HepG2 (cell line): ENCODE measurements around the gene CHCT1. TPM values are rescaled to one million over a fixed set of nuclear protein-coding genes. Genes with fewer than 3 reads are reported as not detected.

Experiments used
- ATAC-seq: fragments of 200-7000 bp; cut with Tn5 transposase; 3 replicates; pipeline ENCODE4 v1.9.1; 2020; ENCODE audit warnings: mild to moderate bottlenecking, moderate library complexity
- BruUV-seq: library from RNA; stranded (reverse); fragments of 400-500 nt; replicated peaks from 2 replicates; lab custom pipeline; 2021; lab: Mats Ljungman, UMichigan
- CTCF ChIA-PET: fragments of 300-600 bp; formaldehyde crosslinking; extraction: SDS; loops from one replicate; lab custom pipeline; 2021; ENCODE audit warnings: low total read pairs, inconsistent platforms, low intra/inter-chr PET ratio; lab: Yijun Ruan, JAX
- POLR2A ChIA-PET: fragments of 350-600 bp; sonication (Branson Sonifier 250); formaldehyde crosslinking; loops from one replicate; lab custom pipeline; 2020; ENCODE audit warnings: antibody characterized with exemption, inconsistent platforms; lab: Yijun Ruan, JAX
- DNase-seq: peaks from one replicate; pipeline ENCODE4 v3.0.0-alpha.2; 2015; ENCODE audit warnings: low spot score
- FAIRE-seq: peaks from 3 replicates; lab custom pipeline; 2011; peaks lifted over from hg19 to GRCh38; lab: Jason Lieb, UNC
- H2AFZ ChIP-seq: one replicate; pipeline ENCODE4 v1.6.1; 2011; ENCODE audit warnings: low read length, inconsistent platforms
- H3K27ac ChIP-seq: fragments of 300-600 bp; 3 replicates; pipeline ENCODE4 v1.8.0; 2011; ENCODE audit warnings: mixed run types, mild to moderate bottlenecking, mixed read lengths, low read length, inconsistent platforms; ENCODE audit not compliant: insufficient read depth; ENCODE audit errors: extremely low read length
- H3K27me3 ChIP-seq, 2 experiments: fragments of 200-600 bp in 1 of 2; 2 replicates in 1 of 2; 3 replicates in 1 of 2; pipeline versions ENCODE4 v1.6.0 to v1.8.0; 2011; ENCODE audit warnings: low read length in 2 of 2, mild to moderate bottlenecking in 2 of 2, moderate library complexity in 2 of 2, inconsistent platforms in 1 of 2; ENCODE audit not compliant: insufficient read depth in 2 of 2, control insufficient read depth in 1 of 2
- H3K36me3 ChIP-seq, 2 experiments: fragments of 200-600 bp in 1 of 2; replicated peaks in 1 of 2; 2 replicates in 1 of 2; 3 replicates in 1 of 2; pipeline versions ENCODE4 v1.5.1 to v1.8.0; 2011; ENCODE audit warnings: low read length in 2 of 2, inconsistent platforms in 1 of 2; ENCODE audit not compliant: insufficient read depth in 2 of 2, control insufficient read depth in 1 of 2
- H3K4me1 ChIP-seq: 2 replicates; pipeline ENCODE4 v1.5.1; 2012; ENCODE audit warnings: low read length, inconsistent platforms; ENCODE audit not compliant: insufficient read depth
- H3K4me2 ChIP-seq: 2 replicates; pipeline ENCODE4 v1.6.0; 2011; ENCODE audit warnings: low read depth, low read length, inconsistent platforms
- H3K4me3 ChIP-seq, 3 experiments: fragments of 200-600 bp in 1 of 3; sonication (generic), shearing (Covaris generic) in 1 of 3; replicated peaks in 1 of 3; 2 replicates each; pipeline ENCODE4 v1.5.1; 2011 to 2016; ENCODE audit warnings: low read length in 3 of 3, inconsistent platforms in 2 of 3, low read depth in 2 of 3, mild to moderate bottlenecking in 2 of 3, control low read depth in 1 of 3, mixed read lengths in 1 of 3; ENCODE audit not compliant: insufficient read depth in 1 of 3
- H3K79me2 ChIP-seq: one replicate; pipeline ENCODE4 v1.6.1; 2011; ENCODE audit warnings: low read length, inconsistent platforms; ENCODE audit not compliant: insufficient read depth
- H3K9ac ChIP-seq: 2 replicates; pipeline ENCODE4 v1.6.0; 2011; ENCODE audit warnings: mild to moderate bottlenecking, low read depth, low read length, inconsistent platforms; ENCODE audit not compliant: insufficient read depth
- H3K9me3 ChIP-seq: 2 replicates; pipeline ENCODE4 v1.5.1; 2012; ENCODE audit warnings: mild to moderate bottlenecking, low read length
- H4K20me1 ChIP-seq: 2 replicates; pipeline ENCODE4 v1.6.0; 2011; ENCODE audit warnings: inconsistent platforms, mild to moderate bottlenecking, low read length, moderate library complexity; ENCODE audit not compliant: insufficient read depth
- HIVEP1 ChIP-seq: sonication (generic); formaldehyde crosslinking; IDR thresholded peaks from 2 replicates; pipeline ENCODE4 v1.4.0; 2020; ENCODE audit warnings: mild to moderate bottlenecking, missing genetic modification reagents
- HNF4G ChIP-seq, 2 experiments: sonication (generic) in 1 of 2; formaldehyde crosslinking in 1 of 2; IDR thresholded peaks; 2 replicates each; pipeline versions ENCODE4 v1.4.0 to v1.6.1; 2011 to 2020; ENCODE audit warnings: borderline replicate concordance in 2 of 2, low read depth in 2 of 2, mild to moderate bottlenecking in 2 of 2, low read length in 1 of 2, missing genetic modification reagents in 1 of 2, moderate library complexity in 1 of 2
- KLF11 ChIP-seq: IDR thresholded peaks from 2 replicates; pipeline ENCODE4 v1.6.1; 2016; ENCODE audit warnings: missing compliant biosample characterization
- KMT2B ChIP-seq: IDR thresholded peaks from 2 replicates; pipeline ENCODE4 v1.6.1; 2016; ENCODE audit warnings: missing genetic modification reagents, missing compliant biosample characterization
- TAF1 ChIP-seq: sonication (generic); formaldehyde crosslinking; IDR thresholded peaks from 2 replicates; pipeline ENCODE4 v1.4.0; 2020; ENCODE audit warnings: missing genetic modification reagents
- TMF1 ChIP-seq: sonication (generic); formaldehyde crosslinking; IDR thresholded peaks from 2 replicates; pipeline ENCODE4 v1.8.1; 2022; ENCODE audit warnings: low read depth, missing genetic modification reagents
- YY1 ChIP-seq: IDR thresholded peaks from 2 replicates; pipeline ENCODE4 v1.6.1; 2011; ENCODE audit warnings: low read length, low read depth, moderate library complexity, mild to moderate bottlenecking; ENCODE audit not compliant: insufficient read depth, insufficient replicate concordance
- ZNF180 ChIP-seq: sonication (generic); formaldehyde crosslinking; IDR thresholded peaks from 2 replicates; pipeline ENCODE4 v1.4.0; 2020; ENCODE audit warnings: low read depth, missing genetic modification reagents, borderline replicate concordance
- ZNF20 ChIP-seq: sonication (generic); formaldehyde crosslinking; IDR thresholded peaks from 2 replicates; pipeline ENCODE4 v1.4.0; 2020; ENCODE audit warnings: mild to moderate bottlenecking, moderate library complexity, missing genetic modification reagents
- ZNF343 ChIP-seq: sonication (generic); formaldehyde crosslinking; IDR thresholded peaks from 2 replicates; pipeline ENCODE4 v1.4.0; 2020; ENCODE audit warnings: mild to moderate bottlenecking, missing genetic modification reagents
- ZNF790 ChIP-seq: sonication (generic); formaldehyde crosslinking; IDR thresholded peaks from 2 replicates; pipeline ENCODE4 v1.8.0; 2022; ENCODE audit warnings: missing genetic modification reagents, mild to moderate bottlenecking, borderline replicate concordance
- ZNF883 ChIP-seq: sonication (generic); formaldehyde crosslinking; IDR thresholded peaks from 2 replicates; pipeline ENCODE4 v1.5.1; 2020; ENCODE audit warnings: mild to moderate bottlenecking, missing genetic modification reagents; ENCODE audit errors: not compliant biosample characterization
- WGBS: methylation state at CpG from one replicate; pipeline ENCODE4 v1.1.6; 2017; ENCODE audit warnings: low lambda C conversion rate; 5-methylcytosine and 5-hydroxymethylcytosine counted together
- in situ Hi-C: cut with HindIII; loops from 2 replicates; pipeline ENCODE4 v1.10.0; 2017; ENCODE audit warnings: low pct_unique_long_range_greater_than_20kb; ENCODE audit not compliant: extremely low pct_ligation_motif_present
- intact Hi-C: fragments of 100-400 bp; cut with micrococcal nuclease; formaldehyde crosslinking; loops from one replicate; pipeline ENCODE4 v1.10.0; 2022; ENCODE audit not compliant: unreplicated experiment
- polyA plus RNA-seq, 8 experiments: library from polyadenylated mRNA; depleted of rRNA in 3 of 8; stranded (reverse) in 7 of 8; unstranded in 1 of 8; fragments of >200 nt; fragmentation: Illumina TruSeq in 4 of 8; extraction: Trizol in 4 of 8; gene quantifications; 2 replicates each; pipeline versions ENCODE4 v1.2.1 to v1.2.3, GENCODE V29; 2011 to 2016; ENCODE audit warnings: low read depth in 4 of 8, missing spikeins in 1 of 8, mixed read lengths in 1 of 8; ENCODE audit not compliant: insufficient read depth in 1 of 8
- total RNA-seq, 5 experiments: library from RNA; depleted of rRNA; stranded (reverse); fragments of >200 nt; fragmentation: Illumina TruSeq; extraction: Trizol; gene quantifications; 2 replicates each; pipeline ENCODE4 v1.2.3, GENCODE V29; 2016; ENCODE audit warnings: low read depth in 1 of 5
- TF ChIP-seq, protein P1 (sequence below): sonication (generic); formaldehyde crosslinking; IDR thresholded peaks from 2 replicates; pipeline ENCODE4 v1.8.0; 2022; ENCODE audit warnings: mild to moderate bottlenecking, missing genetic modification reagents, moderate library complexity
- TF ChIP-seq, protein P2 (sequence below): sonication (generic); formaldehyde crosslinking; IDR thresholded peaks from 2 replicates; pipeline ENCODE4 v1.4.0; 2020; ENCODE audit warnings: missing genetic modification reagents
- TF ChIP-seq, protein P3 (sequence below): sonication (generic); formaldehyde crosslinking; IDR thresholded peaks from 2 replicates; pipeline ENCODE4 v1.4.0; 2020; ENCODE audit warnings: mild to moderate bottlenecking, missing genetic modification reagents
- TF ChIP-seq, protein P4 (sequence below): fragments of 450-650 bp; IDR thresholded peaks from 2 replicates; pipeline ENCODE4 v1.6.1; 2017
- TF ChIP-seq, protein P5 (sequence below): sonication (generic); formaldehyde crosslinking; IDR thresholded peaks from 2 replicates; pipeline ENCODE4 v1.4.0; 2020; ENCODE audit warnings: mild to moderate bottlenecking, low read depth, missing genetic modification reagents

CHCT1 gene
- total and polyA plus RNA-seq, 2 of the 13 experiments (the other 11 are each of a cell fraction or from before 2014, with no cell fraction given) = not detected

DNA sequence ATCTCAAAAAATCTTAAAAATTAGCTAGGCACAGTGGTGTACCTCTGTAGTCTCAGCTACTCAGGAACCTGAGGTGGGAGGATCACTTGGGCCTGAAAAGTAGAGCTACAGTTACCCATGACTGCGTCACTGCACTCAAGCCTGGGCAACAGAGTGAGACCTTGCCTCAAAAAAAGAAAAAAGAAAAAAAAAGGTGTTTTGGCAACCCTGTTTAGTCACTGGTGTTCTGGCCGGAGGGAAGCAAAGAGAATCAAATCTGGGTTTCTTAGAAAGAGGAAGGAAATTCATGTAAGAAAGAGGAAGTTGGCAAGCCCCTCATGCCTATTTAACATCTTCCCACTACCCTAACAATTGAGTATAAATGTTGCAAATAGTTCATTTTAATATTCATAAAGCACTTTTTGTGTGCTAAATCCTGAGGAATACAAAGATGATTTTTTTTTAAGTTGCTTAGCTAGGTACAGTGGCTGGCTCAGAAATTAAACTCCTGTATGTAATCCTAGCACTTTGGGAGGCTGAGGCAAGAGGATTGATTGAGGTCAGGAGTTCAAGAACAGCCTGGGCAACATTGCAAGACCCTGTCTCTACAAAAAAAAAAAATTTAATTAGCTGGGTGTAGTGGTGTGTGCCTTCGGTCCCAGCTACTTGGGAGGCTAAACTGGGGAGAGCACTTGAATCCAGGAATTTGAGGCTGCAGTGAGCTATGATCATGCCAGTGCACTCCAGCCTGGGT lies 23.9 kb upstream of the CHCT1 start:
- POLR2A ChIA-PET = no interaction called here
- TF ChIP-seq HIVEP1 = no peak
- no peak for TF ChIP-seq KLF11 (CRISPR knock-in tag)
- no peak for TF ChIP-seq YY1
- no peak for TF ChIP-seq ZNF343
- TF ChIP-seq HNF4G (IDR thresholded peaks at IDR 0.05; ENCODE audit: borderline replicate concordance, low read depth, low read length) = no peak
- TF ChIP-seq HNF4G (CRISPR knock-in tag; IDR thresholded peaks at IDR 0.05; ENCODE audit: borderline replicate concordance, low read depth) = no peak
- TF ChIP-seq, protein P1, sequence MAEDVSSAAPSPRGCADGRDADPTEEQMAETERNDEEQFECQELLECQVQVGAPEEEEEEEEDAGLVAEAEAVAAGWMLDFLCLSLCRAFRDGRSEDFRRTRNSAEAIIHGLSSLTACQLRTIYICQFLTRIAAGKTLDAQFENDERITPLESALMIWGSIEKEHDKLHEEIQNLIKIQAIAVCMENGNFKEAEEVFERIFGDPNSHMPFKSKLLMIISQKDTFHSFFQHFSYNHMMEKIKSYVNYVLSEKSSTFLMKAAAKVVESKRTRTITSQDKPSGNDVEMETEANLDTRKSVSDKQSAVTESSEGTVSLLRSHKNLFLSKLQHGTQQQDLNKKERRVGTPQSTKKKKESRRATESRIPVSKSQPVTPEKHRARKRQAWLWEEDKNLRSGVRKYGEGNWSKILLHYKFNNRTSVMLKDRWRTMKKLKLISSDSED (CRISPR knock-in tag) = no peak
- no peak for TF ChIP-seq KMT2B (CRISPR knock-in tag)
- no peak for TF ChIP-seq TMF1 (CRISPR knock-in tag)
- TF ChIP-seq TAF1 = no peak
- no peak for TF ChIP-seq ZNF883
- TF ChIP-seq, protein P2, sequence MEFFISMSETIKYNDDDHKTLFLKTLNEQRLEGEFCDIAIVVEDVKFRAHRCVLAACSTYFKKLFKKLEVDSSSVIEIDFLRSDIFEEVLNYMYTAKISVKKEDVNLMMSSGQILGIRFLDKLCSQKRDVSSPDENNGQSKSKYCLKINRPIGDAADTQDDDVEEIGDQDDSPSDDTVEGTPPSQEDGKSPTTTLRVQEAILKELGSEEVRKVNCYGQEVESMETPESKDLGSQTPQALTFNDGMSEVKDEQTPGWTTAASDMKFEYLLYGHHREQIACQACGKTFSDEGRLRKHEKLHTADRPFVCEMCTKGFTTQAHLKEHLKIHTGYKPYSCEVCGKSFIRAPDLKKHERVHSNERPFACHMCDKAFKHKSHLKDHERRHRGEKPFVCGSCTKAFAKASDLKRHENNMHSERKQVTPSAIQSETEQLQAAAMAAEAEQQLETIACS (CRISPR knock-in tag) = no peak
- TF ChIP-seq, protein P3, sequence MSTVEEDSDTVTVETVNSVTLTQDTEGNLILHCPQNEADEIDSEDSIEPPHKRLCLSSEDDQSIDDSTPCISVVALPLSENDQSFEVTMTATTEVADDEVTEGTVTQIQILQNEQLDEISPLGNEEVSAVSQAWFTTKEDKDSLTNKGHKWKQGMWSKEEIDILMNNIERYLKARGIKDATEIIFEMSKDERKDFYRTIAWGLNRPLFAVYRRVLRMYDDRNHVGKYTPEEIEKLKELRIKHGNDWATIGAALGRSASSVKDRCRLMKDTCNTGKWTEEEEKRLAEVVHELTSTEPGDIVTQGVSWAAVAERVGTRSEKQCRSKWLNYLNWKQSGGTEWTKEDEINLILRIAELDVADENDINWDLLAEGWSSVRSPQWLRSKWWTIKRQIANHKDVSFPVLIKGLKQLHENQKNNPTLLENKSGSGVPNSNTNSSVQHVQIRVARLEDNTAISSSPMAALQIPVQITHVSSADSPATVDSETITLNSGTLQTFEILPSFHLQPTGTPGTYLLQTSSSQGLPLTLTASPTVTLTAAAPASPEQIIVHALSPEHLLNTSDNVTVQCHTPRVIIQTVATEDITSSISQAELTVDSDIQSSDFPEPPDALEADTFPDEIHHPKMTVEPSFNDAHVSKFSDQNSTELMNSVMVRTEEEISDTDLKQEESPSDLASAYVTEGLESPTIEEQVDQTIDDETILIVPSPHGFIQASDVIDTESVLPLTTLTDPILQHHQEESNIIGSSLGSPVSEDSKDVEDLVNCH (CRISPR knock-in tag) = no peak
- TF ChIP-seq, protein P4, sequence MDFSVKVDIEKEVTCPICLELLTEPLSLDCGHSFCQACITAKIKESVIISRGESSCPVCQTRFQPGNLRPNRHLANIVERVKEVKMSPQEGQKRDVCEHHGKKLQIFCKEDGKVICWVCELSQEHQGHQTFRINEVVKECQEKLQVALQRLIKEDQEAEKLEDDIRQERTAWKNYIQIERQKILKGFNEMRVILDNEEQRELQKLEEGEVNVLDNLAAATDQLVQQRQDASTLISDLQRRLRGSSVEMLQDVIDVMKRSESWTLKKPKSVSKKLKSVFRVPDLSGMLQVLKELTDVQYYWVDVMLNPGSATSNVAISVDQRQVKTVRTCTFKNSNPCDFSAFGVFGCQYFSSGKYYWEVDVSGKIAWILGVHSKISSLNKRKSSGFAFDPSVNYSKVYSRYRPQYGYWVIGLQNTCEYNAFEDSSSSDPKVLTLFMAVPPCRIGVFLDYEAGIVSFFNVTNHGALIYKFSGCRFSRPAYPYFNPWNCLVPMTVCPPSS = no peak
- TF ChIP-seq ZNF20 = no peak
- TF ChIP-seq ZNF180 (CRISPR knock-in tag) = no peak
- TF ChIP-seq ZNF790 (CRISPR knock-in tag) = no peak
- TF ChIP-seq, protein P5, sequence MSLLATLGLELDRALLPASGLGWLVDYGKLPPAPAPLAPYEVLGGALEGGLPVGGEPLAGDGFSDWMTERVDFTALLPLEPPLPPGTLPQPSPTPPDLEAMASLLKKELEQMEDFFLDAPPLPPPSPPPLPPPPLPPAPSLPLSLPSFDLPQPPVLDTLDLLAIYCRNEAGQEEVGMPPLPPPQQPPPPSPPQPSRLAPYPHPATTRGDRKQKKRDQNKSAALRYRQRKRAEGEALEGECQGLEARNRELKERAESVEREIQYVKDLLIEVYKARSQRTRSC (CRISPR knock-in tag) = no peak

More for the DNA sequence above, 23.9 kb upstream of the CHCT1 start:
- Histone ChIP-seq H3K9me3 (no peaks in the 10 kb centered on the region), H2AFZ (no peak overlapping the region), H3K4me2 (no peak overlapping the region), H3K9ac (no peak overlapping the region), H3K79me2 (no peaks in the 10 kb centered on the region), H3K4me1 (peaks cover 25% of the 10 kb centered on the region), H3K27me3 (no peaks in the 10 kb centered on the region), H3K4me3 (no peak overlapping the region), H4K20me1 (no peaks in the 10 kb centered on the region), H3K36me3 (no peaks in the 10 kb centered on the region), H3K27ac (no peak overlapping the region)
- ATAC-seq = no peak
- no peak for DNase-seq
- CTCF ChIA-PET = no interaction called here
- intact Hi-C loops = no loop called here
- WGBS = 67% methylated on average over 3 of the region's 3 CpGs
- BruUV-seq = no TSS peak
- in situ Hi-C loops = no loop called here
- no peak for FAIRE-seq
